GM21515 (cell line): Measurements from ENCODE around the gene GPSM3.
"Not testable (repeated sequence)": the region's sequence is repeated elsewhere in the genome, so short reads cannot be mapped to it uniquely, and the experiment has no call there.

Source experiments
- ATAC-seq: cut with Tn5 transposase; IDR thresholded peaks from one replicate; pipeline ENCODE4 v1.9.1; 2021; ENCODE audit not compliant: unreplicated experiment

Gene GPSM3

DNA sequence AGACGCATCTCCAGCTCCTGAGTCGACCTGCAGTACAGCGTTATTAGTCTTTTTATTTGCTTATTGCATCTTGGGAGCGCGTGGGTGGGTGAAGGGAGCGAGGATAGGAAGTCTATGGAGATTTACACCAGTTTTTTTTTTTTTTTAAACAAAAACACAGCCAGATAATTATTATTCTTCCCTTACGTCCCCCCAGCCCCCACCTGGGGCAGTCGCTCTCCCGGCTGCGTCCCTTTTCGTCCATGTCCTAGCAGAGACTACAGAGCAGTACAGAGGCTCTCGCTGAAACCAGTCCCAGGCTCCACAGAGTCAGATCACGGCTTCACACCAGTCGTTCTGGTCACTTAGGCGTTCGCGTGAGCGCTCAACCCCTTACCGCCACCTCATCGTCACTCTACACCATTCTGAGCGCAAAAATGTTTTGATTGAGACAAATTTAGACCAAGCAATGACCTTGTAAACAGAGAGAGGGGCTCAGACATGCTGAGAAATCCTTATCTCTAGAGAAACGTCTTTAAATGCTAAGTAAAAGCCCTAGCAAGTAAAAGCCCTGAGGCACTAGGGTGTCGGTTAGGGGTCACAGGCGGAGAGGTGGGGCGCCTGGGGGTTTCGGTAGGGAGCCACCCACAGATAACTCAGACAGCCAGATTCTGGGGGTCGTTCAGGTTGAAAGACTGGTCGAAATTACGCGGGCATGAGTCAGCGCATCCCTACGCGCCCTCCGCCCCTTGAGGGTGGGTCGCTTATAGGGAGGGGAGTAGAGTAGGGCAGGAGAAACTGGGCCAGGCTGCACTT, 39.5 kb downstream of the GPSM3 start:
- no peak for ATAC-seq

DNA sequence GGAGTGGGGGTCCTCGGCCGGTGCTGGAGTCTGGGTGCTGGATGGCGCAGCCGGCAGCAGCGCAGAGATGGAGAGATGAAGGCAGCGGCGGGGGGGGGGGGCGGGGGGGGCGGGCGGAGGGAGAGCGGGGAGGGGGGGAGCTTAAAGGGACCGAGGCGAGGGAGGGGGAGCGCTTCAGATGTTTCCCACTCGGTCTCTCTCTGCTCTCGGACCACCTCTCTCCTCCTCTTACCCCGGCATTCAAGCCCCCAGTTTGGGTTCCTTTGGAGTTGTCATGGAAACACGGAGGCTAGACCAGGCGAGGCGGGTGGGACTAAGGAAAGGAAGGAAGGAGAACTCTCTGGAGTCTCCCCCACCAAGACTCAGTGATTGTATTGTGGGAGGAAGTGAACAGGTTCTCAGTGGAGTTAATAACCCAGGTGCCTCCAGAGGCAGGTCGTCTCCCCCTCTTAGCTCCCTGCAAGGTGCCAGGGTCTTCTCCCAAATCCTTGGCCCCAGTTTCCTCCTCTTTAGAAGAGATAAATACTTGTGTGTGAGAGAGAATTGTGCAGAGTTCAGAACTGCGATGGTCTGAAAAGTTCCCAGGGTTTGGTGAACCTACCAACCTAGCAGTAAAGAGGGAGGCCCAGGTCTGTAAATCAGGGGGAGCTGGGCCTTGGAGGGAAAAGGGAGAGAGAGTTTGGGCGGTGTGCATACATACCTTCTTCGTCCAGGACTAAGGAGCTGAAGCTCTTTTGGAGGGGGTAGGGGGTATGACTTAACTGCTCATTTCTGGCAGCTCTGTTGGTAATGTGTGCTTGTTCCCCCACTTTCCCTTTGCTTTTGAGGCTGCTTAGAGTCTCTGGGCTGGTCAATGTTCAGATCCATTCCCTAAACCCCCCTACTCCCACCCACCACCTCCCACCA, 40.3 kb downstream of the GPSM3 start, which contains the start of gene PRRT1:
Gene PRRT1, minus strand, starts transcription at position 77 of the 906 bp plus-strand sequence. CDS start 112 bp downstream, outside the sequence.
- ATAC-seq: no peak

DNA sequence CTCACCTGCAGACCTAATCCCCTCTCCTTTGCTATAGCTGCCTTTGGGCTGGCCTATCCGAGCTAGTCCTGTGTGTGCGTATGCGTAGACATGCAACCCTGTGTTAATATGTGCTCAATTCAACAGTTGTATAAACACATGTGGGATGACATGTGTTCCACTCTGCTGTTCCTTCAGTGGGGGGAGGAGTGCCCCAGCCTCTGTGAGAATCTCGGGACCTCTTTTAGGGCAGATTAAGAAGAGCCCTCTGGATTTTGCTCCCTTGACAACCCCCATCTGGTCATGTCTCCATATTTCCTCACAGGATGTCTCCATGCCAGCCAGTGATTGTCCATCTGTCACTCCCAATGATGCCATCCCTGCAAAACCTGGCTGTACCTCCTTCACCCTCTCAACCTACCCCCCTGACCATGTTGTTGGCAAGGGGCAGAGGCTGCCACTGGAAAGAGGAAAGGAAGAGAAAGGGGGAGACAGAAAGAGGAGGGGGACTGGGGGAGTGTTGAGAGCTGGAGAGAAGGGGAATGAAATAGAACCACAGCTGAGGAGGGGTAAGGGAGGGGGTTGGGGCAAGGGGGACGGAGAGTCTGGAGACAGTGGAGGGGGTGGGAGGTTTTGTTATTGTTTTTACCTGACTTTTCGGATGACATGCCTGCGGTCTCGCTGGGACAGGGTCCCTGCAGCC, 41.1 kb downstream of the GPSM3 start:
- ATAC-seq: no peak

DNA sequence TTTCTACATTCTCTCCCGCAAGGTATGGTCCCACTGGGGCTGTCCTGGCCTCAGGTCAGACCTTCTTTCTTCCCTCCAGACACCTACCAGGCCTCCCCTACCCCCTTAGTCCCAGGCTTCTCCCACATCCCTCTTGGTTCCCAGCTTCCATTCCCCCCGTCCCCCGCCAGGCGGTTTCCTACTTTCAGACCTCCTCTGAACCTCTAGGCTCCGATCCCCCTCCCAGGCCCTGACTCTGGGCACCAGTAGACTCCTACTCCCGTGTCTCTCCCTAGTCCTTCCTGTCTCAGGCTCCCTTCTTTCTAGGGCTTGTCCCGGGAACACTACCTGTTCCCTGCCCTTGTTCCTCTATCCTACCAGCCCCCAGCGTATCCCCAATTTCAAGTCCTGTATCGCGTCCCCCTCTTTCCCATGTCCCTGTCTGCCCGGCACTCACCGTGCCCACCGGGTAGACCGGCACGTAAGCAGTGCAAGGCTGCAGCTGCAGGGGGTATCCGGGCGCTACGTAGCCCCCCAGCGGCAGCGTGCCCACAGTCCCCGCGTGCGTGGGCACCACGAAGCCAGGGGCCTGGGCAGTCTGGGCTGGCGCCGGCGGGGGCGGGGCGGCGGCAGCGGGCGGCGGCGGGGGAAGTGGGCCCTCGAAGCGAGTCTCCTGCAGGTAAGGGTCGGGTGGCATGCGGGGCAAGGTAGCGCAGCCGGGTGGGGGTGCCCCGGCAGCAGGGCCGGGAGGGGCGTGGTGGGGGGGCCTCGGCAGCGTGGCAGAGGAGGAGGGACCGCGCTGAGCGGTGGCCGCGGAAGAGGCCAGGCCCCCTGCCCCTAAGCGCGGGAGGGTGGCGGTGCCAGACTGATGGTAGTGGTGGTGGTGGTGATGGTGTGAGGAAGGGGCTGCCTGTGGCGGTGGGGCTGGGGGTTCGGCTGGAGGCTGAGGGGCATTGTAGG, 42.2 kb downstream of the GPSM3 start:
- ATAC-seq: no peak

DNA sequence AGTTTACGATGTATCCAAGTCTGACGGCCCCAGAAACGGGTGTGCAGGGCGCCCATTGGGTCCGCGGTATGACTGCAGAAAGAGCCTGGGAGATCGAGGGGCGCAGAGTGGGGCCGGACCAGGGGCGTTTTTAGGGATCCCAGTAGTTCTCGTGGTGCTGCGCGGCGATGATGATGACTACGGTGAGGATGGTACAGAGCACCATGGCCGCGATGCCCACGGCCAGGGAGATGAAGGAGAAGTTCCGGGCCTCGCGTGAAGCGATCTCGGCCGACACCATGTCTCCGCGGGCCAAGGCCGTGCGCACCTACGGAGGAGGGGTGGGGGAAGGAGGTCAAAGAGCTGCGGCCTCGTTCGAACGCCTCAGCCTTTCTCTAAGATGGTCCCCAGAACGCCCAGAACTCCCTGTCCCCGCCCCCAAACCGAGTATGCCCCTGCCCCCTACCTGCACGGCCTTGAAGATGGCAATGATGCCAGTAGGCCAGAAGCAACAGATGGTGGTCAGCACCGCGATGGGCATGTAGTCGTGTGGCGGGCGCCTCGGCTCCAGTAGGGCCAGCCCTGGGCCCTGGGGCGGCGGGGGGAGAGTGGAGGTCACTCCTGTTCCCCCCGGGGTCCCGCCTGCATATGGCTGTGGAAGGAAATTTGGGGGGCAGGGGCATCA, 43.2 kb downstream of the GPSM3 start:
- no peak for ATAC-seq

DNA sequence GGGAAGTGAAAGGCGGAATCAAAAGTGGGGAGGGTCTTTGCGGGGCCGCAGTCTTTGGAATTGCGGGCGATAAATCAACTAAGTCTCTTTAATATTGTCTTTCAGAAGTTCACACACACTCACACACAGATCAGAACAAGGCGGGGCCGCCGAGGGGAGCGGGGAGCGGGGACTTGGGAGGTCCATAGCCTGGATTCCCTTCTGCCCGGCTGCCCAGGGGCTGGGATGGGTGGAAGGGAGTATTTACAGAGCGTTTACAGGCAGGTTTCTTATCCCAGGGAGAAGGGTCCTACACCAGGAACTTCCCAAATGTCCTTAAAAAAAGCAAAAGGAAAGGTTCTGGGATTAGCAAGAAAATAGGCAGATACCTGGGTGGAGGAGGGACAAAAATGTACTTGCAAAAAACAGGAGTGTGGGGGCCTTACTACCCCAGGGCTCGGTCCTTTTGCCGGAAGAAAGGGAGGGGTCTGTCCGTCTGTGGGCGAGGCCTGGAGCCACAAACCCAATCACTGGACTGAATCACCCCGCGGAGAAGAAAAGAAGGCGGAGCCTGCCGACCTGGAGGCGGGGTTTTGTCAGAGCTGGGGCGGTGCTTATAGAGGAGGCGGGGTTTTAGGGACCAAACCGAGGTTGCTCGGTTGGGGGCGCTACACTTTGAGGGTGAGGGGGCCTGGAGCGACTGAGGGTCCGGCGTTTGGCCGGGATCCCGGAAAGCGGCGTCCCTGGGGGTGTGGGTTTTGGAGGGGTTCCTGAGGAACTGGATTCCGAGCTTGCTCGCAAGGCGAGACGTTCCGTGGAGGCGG, 44.0 kb downstream of the GPSM3 start:
- no peak for ATAC-seq

DNA sequence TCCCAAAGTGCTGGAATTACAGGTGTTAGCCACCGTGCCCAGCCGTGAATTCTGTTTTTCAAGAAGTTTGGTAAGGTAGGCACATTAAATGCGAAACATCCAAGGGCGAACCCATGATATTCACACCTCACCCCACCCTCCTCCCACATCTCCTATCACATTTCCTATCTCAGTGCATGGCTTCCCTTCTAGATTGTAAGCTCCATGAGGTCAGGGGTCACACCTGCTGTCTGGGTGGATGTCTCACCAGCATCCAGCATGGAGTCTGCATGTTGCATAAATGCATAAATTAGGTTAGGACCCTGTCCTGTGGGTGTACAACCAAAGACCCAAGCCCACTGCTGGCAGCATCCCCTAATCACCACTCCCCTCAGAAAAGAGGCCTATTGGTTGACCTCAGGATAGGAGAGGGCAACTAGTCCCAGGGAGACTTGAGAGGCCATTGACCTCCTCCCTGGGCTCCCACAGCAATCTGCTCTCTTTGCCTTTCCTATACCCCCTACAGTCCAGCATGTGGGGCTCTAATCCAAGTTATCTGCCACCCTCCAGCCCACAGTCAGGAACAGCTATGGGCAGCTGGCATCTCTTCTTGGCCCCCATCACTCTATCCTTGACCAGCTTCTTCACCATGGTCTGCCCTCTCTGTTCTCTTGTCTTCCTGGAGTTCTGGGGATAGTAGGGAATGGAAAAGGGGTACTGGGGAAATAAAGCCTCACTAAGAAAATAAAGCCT, 44.9 kb downstream of the GPSM3 start:
- ATAC-seq: no peak

DNA sequence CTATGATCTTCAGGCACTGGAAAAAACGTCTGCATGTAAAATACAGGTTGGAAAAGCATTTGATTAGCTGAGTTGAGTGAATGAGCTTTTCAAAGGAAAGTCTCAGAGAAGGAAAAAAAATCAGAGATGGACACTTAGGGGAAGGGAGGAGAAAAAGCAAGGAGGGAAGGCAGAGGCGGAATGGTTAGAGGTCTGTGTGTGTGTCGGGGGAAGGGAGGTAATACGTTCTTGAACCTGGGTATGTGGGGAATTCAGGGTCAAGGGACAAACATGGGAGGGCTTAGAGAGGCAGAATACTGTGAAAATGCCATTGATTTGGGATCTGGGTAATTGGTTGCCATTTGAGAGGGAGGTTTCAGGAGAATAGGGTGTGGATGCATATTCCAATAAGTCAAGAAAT, 45.8 kb downstream of the GPSM3 start:
- ATAC-seq: no peak

DNA sequence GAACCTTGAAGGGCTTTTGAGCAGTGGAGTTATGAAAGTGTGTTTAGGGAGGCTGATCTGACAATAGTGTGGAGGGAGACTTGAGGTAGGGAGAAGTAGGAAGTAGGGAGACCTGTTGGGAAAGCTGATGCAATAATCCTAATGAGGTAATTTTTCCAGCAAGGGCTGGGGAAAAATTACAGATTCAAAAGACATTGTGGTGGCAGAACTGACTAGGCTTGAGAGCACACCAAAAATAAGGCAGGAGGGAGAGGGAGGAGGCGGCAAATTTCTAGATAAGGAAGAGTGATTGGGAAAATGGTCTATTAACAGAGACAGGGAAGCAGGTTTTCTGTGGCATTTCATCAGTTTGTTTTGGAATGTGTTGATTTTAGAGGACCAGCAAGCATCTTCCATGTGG, 46.2 kb downstream of the GPSM3 start:
- ATAC-seq: no peak

DNA sequence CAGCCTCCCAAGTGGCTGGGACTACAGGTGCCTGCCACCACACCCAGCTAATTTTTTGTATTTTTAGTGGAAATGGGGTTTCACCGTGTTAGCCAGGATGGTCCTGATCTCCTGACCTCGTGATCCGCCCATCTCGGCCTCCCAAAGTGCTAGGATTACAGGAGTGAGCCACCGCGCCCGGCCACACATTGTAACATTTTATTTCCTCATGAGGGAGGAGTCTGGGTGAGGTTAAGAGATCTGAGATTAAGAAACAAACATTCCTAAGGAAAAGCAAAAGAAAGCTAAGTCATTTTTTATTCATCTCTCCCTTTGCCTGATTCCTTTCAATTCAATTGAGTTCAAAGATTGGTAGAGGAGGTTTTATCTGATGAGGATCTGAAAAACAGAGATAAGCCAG, 48.2 kb downstream of the GPSM3 start:
- ATAC-seq: not testable (repeated sequence)
